Spleen (tissue), 7 donors: ENCODE results near the gene VEGFB.

Experiments used
- CTCF ChIP-seq, 11 experiments: fragments of 200-600 bp in 7 of 11; fragments of 450-650 bp in 4 of 11; sonication (generic) in 4 of 11; IDR thresholded peaks in 8 of 11; conservative IDR thresholded peaks in 3 of 11; 1 replicate in 7 of 11; 2 replicates in 4 of 11; pipeline versions ENCODE4 v1.4.0 to v1.8.0; 2016 to 2021; ENCODE audit warnings: antibody characterized with exemption in 11 of 11, inconsistent platforms in 4 of 11, mild to moderate bottlenecking in 1 of 11
- POLR2A ChIP-seq, 3 donors: fragments of 450-650 bp; IDR thresholded peaks; one replicate each; pipeline ENCODE4 v1.5.1; 2017; ENCODE audit warnings: antibody characterized with exemption in 3 of 3, mild to moderate bottlenecking in 1 of 3
- POLR2AphosphoS5 ChIP-seq, 3 donors: sonication (generic); formaldehyde crosslinking; IDR thresholded peaks; one replicate each; pipeline ENCODE4 v1.5.1; 2017; ENCODE audit warnings: antibody characterized with exemption in 3 of 3
- donor health status: DM: no; HTN: no; CAD: no; lungs with moderate emphysema.
- donor health status: DM: no; HTN: no; CAD: no.
- donor health status: DM: no; HTN: no; CAD: no.

- no peak for TF ChIP-seq POLR2A (IDR thresholded peaks at IDR 0.05)
- peak in 1 of 3 donors; percentile 27 for TF ChIP-seq POLR2AphosphoS5 (IDR thresholded peaks at IDR 0.05)
- no peak for TF ChIP-seq CTCF (IDR thresholded peaks at IDR 0.05 in 8 of 11, conservative IDR thresholded peaks at IDR 0.05 in 3 of 11)
Measured at GRCh38 chr11:64229090-64229743, 5.2 kb upstream of the VEGFB start.
